ENCODE results near the gene NUDT14. TPM values are rescaled to one million over a fixed set of nuclear protein-coding genes. Genes with fewer than 3 reads are reported as not detected.

The NUDT14 gene
- total and polyA plus RNA-seq, 8 donors = 15.2 to 62.6 (median 26.6) TPM; not detected in 1

DNA sequence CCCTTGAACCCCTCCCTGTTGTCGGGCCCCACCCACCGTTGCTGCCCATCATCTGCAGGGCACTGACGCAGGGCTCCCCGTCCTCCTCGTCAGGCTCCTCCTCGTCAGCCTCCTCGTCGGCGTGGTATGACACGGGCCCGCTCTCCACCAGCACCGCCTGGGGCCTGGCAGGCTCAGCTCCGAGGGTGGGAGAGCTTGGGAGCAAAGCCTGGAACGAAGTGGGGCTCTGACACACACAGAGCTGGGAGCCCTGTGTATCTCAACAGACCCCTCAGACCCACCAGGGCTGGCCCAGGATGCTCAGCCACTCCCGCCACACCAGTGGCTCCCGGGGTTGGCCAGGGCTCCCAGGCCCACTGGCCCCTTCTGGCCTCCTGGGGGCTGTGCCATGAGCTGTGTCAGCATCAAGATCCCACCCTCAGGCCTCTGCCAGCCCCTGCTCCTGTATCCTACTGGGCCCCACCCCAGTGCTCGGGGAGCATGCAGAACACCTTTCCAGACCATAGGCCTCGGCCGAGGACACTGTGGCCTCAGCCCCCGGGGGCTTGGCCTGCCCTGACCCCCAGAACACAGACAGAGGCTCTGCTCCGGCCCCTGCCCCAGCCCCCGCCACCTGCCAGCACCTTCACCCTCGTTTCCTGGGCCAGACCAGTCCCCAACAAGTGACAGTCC lies 30.1 kb upstream of the NUDT14 start:
- no peak for DNase-seq
- Histone ChIP-seq H3K4me3 (no peak overlapping the region), H3K27me3 (no peaks in the 10 kb centered on the region), H3K36me3 (peaks cover 17 to 70% (median 64%) of the 10 kb centered on the region in 4 donors), H3K9me3 (no peaks in the 10 kb centered on the region), H3K27ac (no peak overlapping the region), H3K4me1 (peaks cover 0 to 12% (median 9%) of the 10 kb centered on the region in 4 donors)
- 93 to 96% (median 94%) methylated on average over 17 to 23 of the region's 23 CpGs for WGBS, 5 donors
- no peak for TF ChIP-seq EP300 (IDR thresholded peaks at IDR 0.05)
- TF ChIP-seq, protein P1, sequence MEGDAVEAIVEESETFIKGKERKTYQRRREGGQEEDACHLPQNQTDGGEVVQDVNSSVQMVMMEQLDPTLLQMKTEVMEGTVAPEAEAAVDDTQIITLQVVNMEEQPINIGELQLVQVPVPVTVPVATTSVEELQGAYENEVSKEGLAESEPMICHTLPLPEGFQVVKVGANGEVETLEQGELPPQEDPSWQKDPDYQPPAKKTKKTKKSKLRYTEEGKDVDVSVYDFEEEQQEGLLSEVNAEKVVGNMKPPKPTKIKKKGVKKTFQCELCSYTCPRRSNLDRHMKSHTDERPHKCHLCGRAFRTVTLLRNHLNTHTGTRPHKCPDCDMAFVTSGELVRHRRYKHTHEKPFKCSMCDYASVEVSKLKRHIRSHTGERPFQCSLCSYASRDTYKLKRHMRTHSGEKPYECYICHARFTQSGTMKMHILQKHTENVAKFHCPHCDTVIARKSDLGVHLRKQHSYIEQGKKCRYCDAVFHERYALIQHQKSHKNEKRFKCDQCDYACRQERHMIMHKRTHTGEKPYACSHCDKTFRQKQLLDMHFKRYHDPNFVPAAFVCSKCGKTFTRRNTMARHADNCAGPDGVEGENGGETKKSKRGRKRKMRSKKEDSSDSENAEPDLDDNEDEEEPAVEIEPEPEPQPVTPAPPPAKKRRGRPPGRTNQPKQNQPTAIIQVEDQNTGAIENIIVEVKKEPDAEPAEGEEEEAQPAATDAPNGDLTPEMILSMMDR (IDR thresholded peaks at IDR 0.05) = no peak
- TF ChIP-seq POLR2A (IDR thresholded peaks at IDR 0.05) = no peak
- intact Hi-C loops (cut with DNase I; ENCODE audit: low total_unique reads) = no loop called here

DNA sequence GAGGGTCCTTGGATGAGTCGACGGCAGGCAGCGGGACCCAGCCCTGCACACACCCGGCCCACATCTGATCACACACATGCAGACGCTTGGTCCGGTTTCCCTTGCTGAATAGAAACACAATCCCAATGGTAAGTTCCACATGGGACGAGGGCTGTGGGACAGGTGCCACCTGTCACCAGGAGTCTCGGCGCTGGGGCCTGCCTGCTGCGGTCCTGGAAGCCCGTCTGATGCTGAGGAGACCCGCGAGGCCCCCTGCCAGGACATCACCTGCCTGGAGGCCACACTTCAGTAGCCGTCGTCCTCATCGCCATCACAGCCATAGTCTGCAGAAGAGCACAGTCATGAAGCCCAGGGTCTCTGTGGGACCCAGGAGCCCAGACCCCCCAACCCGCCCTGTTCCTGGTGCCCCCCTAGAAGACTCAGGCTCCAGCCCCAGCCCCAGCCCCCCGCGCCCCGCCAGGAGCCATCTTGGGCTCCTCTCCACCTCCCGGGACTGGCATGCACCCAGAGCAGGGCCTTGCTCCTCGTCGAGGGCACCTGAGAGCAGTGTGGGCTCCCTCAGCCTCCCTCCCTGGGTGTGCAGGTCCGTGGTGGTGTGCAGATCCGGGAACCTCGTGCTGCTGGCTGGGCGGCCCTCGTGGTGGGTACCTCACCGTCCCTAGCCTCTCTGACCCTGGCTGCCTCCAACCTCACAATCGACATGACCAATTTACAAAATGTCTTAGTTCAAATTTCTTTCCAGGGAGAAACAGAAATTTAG lies 29.3 kb upstream of the NUDT14 start:
- no peak overlapping the region for H3K27ac ChIP-seq
- H3K27me3 ChIP-seq = no peaks in the 10 kb centered on the region
- H3K9me3 ChIP-seq = no peaks in the 10 kb centered on the region
- WGBS, 5 donors = 87 to 93% (median 92%) methylated on average over 16 to 30 of the region's 30 CpGs
- DNase-seq = no peak
- intact Hi-C loops (cut with DNase I; ENCODE audit: low total_unique reads) = no loop called here
- H3K4me3 ChIP-seq = no peak overlapping the region
- peaks cover 3 to 20% (median 17%) of the 10 kb centered on the region in 4 donors for H3K4me1 ChIP-seq
- peaks cover 17 to 67% (median 61%) of the 10 kb centered on the region in 4 donors for H3K36me3 ChIP-seq
- TF ChIP-seq POLR2AphosphoS5 (IDR thresholded peaks at IDR 0.05) (no peak), EP300 (IDR thresholded peaks at IDR 0.05) (no peak), POLR2A (IDR thresholded peaks at IDR 0.05) (no peak)
- TF ChIP-seq, protein P1 (IDR thresholded peaks at IDR 0.05) = no peak

DNA sequence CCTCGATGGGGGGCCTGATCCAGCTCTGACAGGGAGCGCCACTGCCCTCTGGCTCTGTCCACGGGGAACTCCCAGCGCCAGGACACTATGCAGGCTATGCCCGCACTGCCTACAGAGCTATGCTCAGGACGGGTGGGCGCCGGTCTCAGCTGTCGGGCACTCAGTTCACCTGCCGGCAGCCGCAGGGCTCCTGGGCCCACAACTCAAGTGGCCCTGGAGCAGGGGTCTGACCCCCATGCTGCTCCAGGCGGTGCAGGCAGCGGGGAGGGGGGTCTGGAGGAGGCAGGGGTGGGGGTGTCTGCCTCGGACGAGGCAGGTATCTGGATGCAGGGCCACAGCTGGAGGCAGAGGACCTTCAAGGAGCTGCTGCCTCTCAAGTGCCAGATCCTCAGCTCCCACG lies 28.5 kb upstream of the NUDT14 start:
- Histone ChIP-seq H3K9me3 (no peaks in the 10 kb centered on the region), H3K4me3 (no peak overlapping the region), H3K27ac (no peak overlapping the region), H3K27me3 (no peaks in the 10 kb centered on the region), H3K36me3 (peaks cover 17 to 61% (median 58%) of the 10 kb centered on the region in 4 donors), H3K4me1 (peaks cover 11 to 28% (median 25%) of the 10 kb centered on the region in 4 donors)
- no peak for DNase-seq
- WGBS, 5 donors = 90 to 96% (median 95%) methylated on average over 2 to 16 of the region's 16 CpGs; no CpG with 5 or more reads in 1 of the 5 donors
- intact Hi-C loops (cut with DNase I; ENCODE audit: low total_unique reads) = loop anchor here (10.0 kb wide), 1 partner anchor 75 kb away; no protein-coding TSS in a partner anchor
- TF ChIP-seq EP300 (IDR thresholded peaks at IDR 0.05) = no peak
- no peak for TF ChIP-seq POLR2A (IDR thresholded peaks at IDR 0.05)
- TF ChIP-seq POLR2AphosphoS5 (IDR thresholded peaks at IDR 0.05) = no peak
- TF ChIP-seq, protein P1 (IDR thresholded peaks at IDR 0.05) = no peak

DNA sequence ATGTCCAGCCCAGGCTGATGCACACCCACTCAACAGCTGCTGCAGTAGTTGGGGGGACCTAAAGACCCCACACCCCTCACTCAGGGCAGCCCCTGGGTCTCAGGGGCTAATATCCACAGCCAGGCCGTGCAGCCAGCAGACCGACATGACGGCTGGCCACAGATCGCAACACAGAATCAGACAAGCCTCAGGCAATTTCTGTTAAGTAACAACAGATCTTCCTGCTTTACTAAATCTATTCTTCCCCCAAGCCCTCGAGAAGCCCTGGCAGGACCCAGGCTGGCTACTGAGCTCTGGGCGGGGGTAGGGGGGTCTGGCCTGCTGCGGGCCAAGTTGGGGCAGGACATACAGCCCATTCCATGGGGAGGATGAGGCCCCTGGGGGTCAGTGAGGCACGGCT lies 28.0 kb upstream of the NUDT14 start:
- intact Hi-C loops (cut with DNase I; ENCODE audit: low total_unique reads) = loop anchor here (10.0 kb wide), 1 partner anchor 76 kb away; no protein-coding TSS in a partner anchor
- H3K36me3 ChIP-seq = peaks cover 17 to 55% (median 53%) of the 10 kb centered on the region in 4 donors
- TF ChIP-seq EP300 (IDR thresholded peaks at IDR 0.05) (no peak), POLR2A (IDR thresholded peaks at IDR 0.05) (no peak), POLR2AphosphoS5 (IDR thresholded peaks at IDR 0.05) (no peak)
- TF ChIP-seq, protein P1 (IDR thresholded peaks at IDR 0.05) = no peak

More for the DNA sequence above, 28.0 kb upstream of the NUDT14 start:
- Histone ChIP-seq H3K27me3 (no peaks in the 10 kb centered on the region), H3K4me3 (no peak overlapping the region), H3K4me1 (peaks cover 16 to 34% (median 30%) of the 10 kb centered on the region in 4 donors), H3K9me3 (no peaks in the 10 kb centered on the region), H3K27ac (no peak overlapping the region)
- DNase-seq = no peak
- WGBS, 5 donors = 88 to 99% (median 96%) methylated on average over 4 to 8 of the region's 8 CpGs
